Mucosa of descending colon (tissue), 3 donors: ENCODE measurements around the gene RAB25. TPM values are rescaled to one million over a fixed set of nuclear protein-coding genes. Genes with fewer than 3 reads are reported as not detected.

Experiments used
- ATAC-seq: fragments of 200-7000 bp; cut with Tn5 transposase; one replicate; pipeline ENCODE4 v1.9.1; 2020; ENCODE audit warnings: mild to moderate bottlenecking, moderate library complexity
- DNase-seq, 3 donors: peaks; one replicate each; pipeline ENCODE4 v3.0.0-alpha.2; 2020
- H3K36me3 ChIP-seq: fragments of 200-600 bp; one replicate; pipeline ENCODE4 v1.8.0; 2021; ENCODE audit warnings: low read depth, mild to moderate bottlenecking
- H3K4me1 ChIP-seq: fragments of 200-600 bp; one replicate; pipeline ENCODE4 v1.8.0; 2021; ENCODE audit warnings: low read depth, mild to moderate bottlenecking
- H3K4me3 ChIP-seq: fragments of 200-600 bp; one replicate; pipeline ENCODE4 v1.8.0; 2021; ENCODE audit warnings: mild to moderate bottlenecking
- H3K9me3 ChIP-seq: fragments of 200-600 bp; one replicate; pipeline ENCODE4 v1.8.0; 2021; ENCODE audit warnings: mild to moderate bottlenecking
- CTCF ChIP-seq: fragments of 200-600 bp; IDR thresholded peaks from one replicate; pipeline ENCODE4 v1.8.0; 2022; ENCODE audit warnings: antibody characterized with exemption, mild to moderate bottlenecking
- intact Hi-C, 2 donors: fragments of 100-400 bp; cut with DNase I in 1 of 2; cut with micrococcal nuclease in 1 of 2; formaldehyde crosslinking; loops; one replicate each; pipeline versions ENCODE4 v1.11.0 to v1.11.1; 2022; cut with DNase I, micrococcal nuclease
- total RNA-seq, 3 donors: library from RNA; stranded (reverse); fragmentation: NEBNext Ultra II Directional in 2 of 3; extraction: Animal tissue kit (Norgen Biotek cat#: 25700) in 2 of 3; gene quantifications; one replicate each; pipeline versions ENCODE4 v1.2.1 to v1.2.4, GENCODE V29; 2021 to 2023
- donor health status: DM: no; HTN: no; CAD: no; lungs with moderate emphysema.
- donor health status: DM: no; HTN: no; CAD: no.
- donor health status: DM: no; HTN: yes; CAD: no.

RAB25 gene
- total RNA-seq, 3 donors from 2014 or later, result 85.1 to 242 (median 158) TPM

GRCh38 chr1:156077430-156077760 is 16.4 kb downstream of the RAB25 start:
- no peaks in the 10 kb centered on the region for H3K36me3 ChIP-seq
- no peaks in the 10 kb centered on the region for H3K9me3 ChIP-seq
- ATAC-seq (no peak), DNase-seq (no peak)
- H3K4me1 ChIP-seq, result peaks cover 2% of the 10 kb centered on the region
- intact Hi-C loops, result no loop called here
- H3K4me3 ChIP-seq, result no peak overlapping the region
- no peak for TF ChIP-seq CTCF

- Histone ChIP-seq H3K36me3 (no peaks in the 10 kb centered on the region), H3K4me1 (peaks cover 2% of the 10 kb centered on the region), H3K9me3 (no peaks in the 10 kb centered on the region), H3K4me3 (no peak overlapping the region)
- TF ChIP-seq CTCF, result no peak
- ATAC-seq, result no peak
- no peak for DNase-seq
- intact Hi-C loops, result no loop called here
Observed at GRCh38 chr1:156078728-156079127, 17.8 kb downstream of the RAB25 start.

- no peak for TF ChIP-seq CTCF
- no peaks in the 10 kb centered on the region for H3K36me3 ChIP-seq
- H3K4me1 ChIP-seq, result peaks cover 2% of the 10 kb centered on the region
- no peak overlapping the region for H3K4me3 ChIP-seq
- DNase-seq (no peak), ATAC-seq (no peak)
- no peaks in the 10 kb centered on the region for H3K9me3 ChIP-seq
- intact Hi-C loops, result no loop called here
Observed at GRCh38 chr1:156079762-156080161, 18.8 kb downstream of the RAB25 start.

- Histone ChIP-seq H3K4me3 (no peak overlapping the region), H3K4me1 (peaks cover 2% of the 10 kb centered on the region), H3K9me3 (no peaks in the 10 kb centered on the region), H3K36me3 (no peaks in the 10 kb centered on the region)
- DNase-seq (no peak), ATAC-seq (no peak)
- intact Hi-C loops, result no loop called here
- no peak for TF ChIP-seq CTCF
Observed at GRCh38 chr1:156080241-156080862, 19.4 kb downstream of the RAB25 start.

GRCh38 chr1:156080863-156081179 is 19.9 kb downstream of the RAB25 start:
- ATAC-seq (no peak), DNase-seq (no peak)
- H3K4me3 ChIP-seq, result no peak overlapping the region
- no peaks in the 10 kb centered on the region for H3K36me3 ChIP-seq
- peaks cover 2% of the 10 kb centered on the region for H3K4me1 ChIP-seq
- no peaks in the 10 kb centered on the region for H3K9me3 ChIP-seq
- no peak for TF ChIP-seq CTCF
- intact Hi-C loops, result no loop called here
